ENCODE results near the gene DNAJB1.
"Not testable (repeated sequence)": the region's sequence is repeated elsewhere in the genome, so short reads cannot be mapped to it uniquely, and the experiment has no call there.

The DNAJB1 gene

GRCh38 chr19:14553042-14553938 lies 35.1 kb upstream of the DNAJB1 start:
- DNase-seq (ENCODE audit: low spot score): no peak

- DNase-seq (ENCODE audit: low spot score): not testable (repeated sequence)
Measured at GRCh38 chr19:14552006-14552360, 33.8 kb upstream of the DNAJB1 start.

GRCh38 chr19:14551134-14552005 lies 33.2 kb upstream of the DNAJB1 start:
- peak; percentile 22 for DNase-seq (ENCODE audit: low spot score)

DNA sequence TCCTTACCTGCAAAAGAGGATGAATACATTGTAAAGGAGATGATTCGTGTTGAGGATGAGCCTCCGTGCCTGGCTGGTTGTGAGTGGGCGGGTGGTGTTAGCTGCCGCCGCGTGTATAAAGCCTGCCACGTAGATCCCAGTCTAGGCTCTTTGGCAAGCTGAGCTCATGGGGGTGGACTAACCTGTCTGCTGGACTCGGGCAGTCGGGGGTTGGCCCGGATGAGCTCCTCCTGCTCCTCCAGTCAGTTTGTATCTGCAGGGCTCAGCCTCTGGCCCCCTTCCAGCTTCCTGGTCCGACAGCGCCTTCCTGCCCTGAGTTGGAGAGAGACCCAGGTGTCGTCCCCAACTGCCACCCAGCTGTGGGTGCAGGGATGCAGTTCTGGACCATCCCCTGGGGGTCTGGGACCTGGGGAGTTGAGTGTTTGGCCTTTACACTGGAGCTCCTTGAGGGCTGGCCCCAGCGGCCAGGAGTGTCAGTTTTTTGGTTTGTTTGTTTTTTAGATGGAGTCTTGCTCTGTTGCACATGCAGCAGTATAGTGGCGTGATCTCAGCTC lies 32.1 kb upstream of the DNAJB1 start:
- DNase-seq (ENCODE audit: low spot score): no peak

- no peak for DNase-seq (ENCODE audit: low spot score)
Measured at GRCh38 chr19:14545716-14546082, 27.5 kb upstream of the DNAJB1 start.

DNA sequence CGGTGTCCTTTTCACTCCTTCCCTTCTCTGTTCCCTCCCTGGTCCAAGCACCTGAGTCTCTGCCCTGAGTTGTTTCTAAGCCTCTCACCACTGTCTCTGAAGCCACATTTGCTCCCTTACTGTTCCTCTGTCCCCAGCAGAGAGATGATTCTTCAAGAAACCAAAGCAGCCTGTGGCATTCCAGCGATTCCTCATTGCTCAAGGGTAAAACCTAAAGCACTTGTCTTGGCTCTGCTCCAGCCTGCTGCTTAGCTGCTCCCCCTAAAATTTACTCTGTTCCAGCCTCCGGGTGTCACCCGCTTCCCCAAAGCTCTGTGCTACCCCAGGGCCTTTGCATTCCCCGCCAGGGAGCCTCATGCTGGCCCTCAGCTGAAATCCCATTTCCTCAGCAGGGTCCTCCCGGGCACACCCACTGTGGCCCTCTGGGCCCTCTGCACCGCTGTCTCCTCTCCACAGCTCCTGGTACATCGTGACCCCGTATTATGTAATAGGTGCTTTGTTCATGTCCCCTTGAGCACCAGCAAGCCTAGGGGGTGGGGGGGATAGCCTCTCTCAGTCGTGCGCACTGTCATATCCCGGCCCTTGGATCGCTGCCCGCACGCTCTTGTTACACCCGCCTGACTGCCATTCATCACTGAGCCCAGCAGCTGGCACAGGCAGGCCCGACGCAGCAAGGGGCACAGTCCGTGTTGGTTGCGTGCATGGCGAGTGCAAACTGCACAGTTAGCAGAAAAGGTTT lies 26.9 kb upstream of the DNAJB1 start:
- peak; percentile 8 for DNase-seq (ENCODE audit: low spot score)

- DNase-seq (ENCODE audit: low spot score): peak; percentile 2
Measured at GRCh38 chr19:14544047-14544446, 25.9 kb upstream of the DNAJB1 start.

- DNase-seq (ENCODE audit: low spot score): peak; percentile 44
Measured at GRCh38 chr19:14542711-14543328, 24.6 kb upstream of the DNAJB1 start.

GRCh38 chr19:14541979-14542378 lies 23.8 kb upstream of the DNAJB1 start:
- DNase-seq (ENCODE audit: low spot score): not testable (repeated sequence)

- DNase-seq (ENCODE audit: low spot score): no peak
Measured at GRCh38 chr19:14540741-14541525, 22.7 kb upstream of the DNAJB1 start.

DNA sequence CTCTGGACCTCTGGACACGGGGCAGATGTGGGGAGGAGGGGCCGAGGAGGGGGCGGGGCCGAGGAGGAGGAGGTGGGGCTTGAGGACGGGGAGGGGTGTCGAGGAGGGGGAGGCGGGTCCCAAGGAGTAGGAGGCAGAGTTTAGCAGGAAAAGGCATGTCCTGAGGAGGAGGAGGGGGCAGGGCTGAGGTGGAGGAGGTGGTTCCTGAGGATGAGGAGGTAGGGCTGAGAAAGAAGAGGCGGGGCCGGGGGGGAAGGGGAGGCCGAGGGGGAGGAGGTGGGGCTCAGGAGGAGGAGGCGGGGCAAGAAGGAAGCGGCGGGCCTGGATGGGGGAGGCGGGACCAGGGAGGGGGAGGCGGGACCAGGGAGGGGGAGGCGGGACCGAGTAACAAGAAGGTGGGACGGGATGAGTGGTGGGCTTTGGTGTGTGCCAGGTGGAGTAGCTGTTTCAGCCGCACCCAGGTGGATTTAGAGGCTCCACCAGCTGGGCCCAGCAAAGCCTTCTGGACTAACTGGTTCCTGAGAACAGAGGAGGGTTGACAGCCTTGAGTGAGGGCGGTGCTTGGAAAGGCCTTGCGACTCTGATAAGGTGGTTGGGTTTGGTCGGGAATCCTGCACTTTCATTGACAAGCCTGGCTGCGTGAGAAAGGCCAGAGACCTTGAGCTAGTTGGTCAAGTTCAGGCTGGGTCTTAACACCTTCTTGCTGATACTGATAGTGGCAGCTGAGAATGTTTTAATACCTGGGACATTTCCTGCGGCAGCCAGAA lies 18.9 kb upstream of the DNAJB1 start:
- DNase-seq (ENCODE audit: low spot score): peak; percentile 42

DNA sequence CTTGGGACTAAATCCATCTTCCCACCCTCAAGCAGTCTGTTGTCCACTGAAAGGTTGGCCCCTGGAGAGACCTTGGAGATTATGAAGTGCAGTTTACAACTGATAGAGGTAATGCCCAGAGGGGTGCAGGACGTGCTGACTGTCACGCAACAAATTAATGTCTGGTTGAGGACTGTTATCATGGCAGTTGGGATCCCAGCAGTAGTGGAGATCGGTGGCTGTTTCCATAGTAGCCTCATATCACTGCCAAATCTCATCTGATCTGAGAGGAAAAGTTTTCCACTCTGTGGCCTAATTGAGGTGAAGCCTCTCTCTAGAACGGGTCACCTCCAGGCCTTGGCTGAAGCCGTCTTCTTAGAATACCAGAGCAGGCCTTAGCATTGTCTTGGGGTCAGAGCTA lies 15.3 kb upstream of the DNAJB1 start:
- DNase-seq (ENCODE audit: low spot score): no peak

- no peak for DNase-seq (ENCODE audit: low spot score)
Measured at GRCh38 chr19:14530506-14530905, 12.3 kb upstream of the DNAJB1 start.

- peak; percentile 28 for DNase-seq (ENCODE audit: low spot score)
Measured at GRCh38 chr19:14530005-14530348, 11.8 kb upstream of the DNAJB1 start.

DNA sequence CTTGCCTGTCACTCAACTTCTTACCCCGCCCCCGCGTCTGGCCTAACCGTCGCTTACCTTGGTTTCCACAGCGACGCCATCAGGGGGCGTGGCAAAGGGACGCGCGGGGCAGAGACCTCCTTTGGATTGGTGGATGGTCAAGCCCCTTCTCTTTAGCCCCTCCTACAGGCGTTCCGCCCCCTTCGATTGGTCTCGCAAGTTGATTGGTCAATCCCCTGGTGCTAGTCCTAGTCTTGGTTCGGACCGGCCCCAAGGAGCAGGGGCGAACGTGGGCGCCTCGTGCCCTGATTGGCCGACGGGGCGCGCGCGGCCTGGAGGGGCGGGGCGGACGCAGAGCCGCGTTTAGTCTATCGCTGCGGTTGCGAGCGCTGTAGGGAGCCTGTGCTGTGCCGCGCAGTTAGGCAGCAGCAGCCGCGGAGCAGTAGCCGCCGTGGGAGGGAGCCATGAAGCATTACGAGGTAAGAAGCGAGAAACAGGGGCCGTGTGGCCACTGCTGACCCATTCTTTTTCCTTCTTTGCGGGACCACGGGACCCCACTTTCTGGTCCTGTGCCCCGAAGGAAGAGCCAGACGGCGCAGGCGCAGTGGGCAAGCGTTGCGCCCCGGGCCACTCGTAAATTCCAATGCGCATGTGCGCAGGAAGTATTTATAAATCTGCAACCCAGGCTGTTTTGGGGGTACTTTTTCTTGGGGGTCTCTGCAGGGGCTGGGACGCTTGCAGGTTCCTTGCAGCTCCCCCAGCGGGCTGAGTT lies 11.2 kb upstream of the DNAJB1 start, which contains the start of gene TECR:
Gene TECR (plus strand): TSS at position 341 of the 751 bp plus-strand sequence. CDS start 103 bp downstream, at position 444.
- peak; percentile 99 for DNase-seq (ENCODE audit: low spot score)

- DNase-seq (ENCODE audit: low spot score): no peak
Measured at GRCh38 chr19:14528419-14529253, 10.4 kb upstream of the DNAJB1 start.

DNA sequence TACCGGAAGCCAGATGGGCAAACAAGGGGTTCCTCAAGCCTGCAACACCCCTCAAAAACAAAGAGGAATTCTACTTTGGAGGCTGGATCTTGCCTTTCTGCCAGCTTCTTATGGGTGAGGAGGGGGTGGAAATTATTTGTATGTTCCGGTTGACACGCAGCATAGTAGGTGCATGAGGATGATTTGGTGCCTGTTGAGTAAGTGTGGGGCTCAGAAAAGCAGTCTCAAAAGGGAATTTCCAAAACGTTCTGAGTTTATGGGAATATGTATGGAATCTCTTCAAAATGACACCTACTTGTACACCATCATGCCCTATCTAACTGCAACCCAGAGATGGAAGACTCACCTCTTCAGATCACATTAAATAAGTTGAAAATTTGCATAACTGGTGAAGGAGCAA lies 8.2 kb upstream of the DNAJB1 start:
- DNase-seq (ENCODE audit: low spot score): no peak

GRCh38 chr19:14525729-14526128 lies 7.5 kb upstream of the DNAJB1 start:
- DNase-seq (ENCODE audit: low spot score): no peak

Measured in GM03348 (cell line).